Panc1 (cell line): ENCODE results near the gene CCDC6. TPM values are rescaled to one million over a fixed set of nuclear protein-coding genes. Genes with fewer than 3 reads are reported as not detected.
"Not testable (repeated sequence)": the region's sequence is repeated elsewhere in the genome, so short reads cannot be mapped to it uniquely, and the experiment has no call there.

Experiments
- ATAC-seq: fragments of 200-7000 bp; cut with Tn5 transposase; 2 replicates; pipeline ENCODE4 v1.9.1; 2020; ENCODE audit warnings: mild to moderate bottlenecking, moderate library complexity
- BruUV-seq: library from RNA; stranded (reverse); fragments of 400-500 nt; replicated peaks from 2 replicates; lab custom pipeline; 2021; lab: Mats Ljungman, UMichigan
- CTCF ChIA-PET: fragments of 300-600 bp; sonication (Branson Sonifier 250); formaldehyde crosslinking; loops from one replicate; lab custom pipeline; 2022; ENCODE audit warnings: antibody characterized with exemption; lab: Charles Lee
- POLR2A ChIA-PET: fragments of 300-600 bp; sonication (Branson Sonifier 250); formaldehyde crosslinking; loops from one replicate; lab custom pipeline; 2022; ENCODE audit warnings: antibody characterized with exemption; lab: Charles Lee
- DNase-seq: peaks from one replicate; pipeline ENCODE4 v3.0.0-alpha.2; 2010; ENCODE audit warnings: low read depth, low spot score
- H3K27ac ChIP-seq: 2 replicates; pipeline ENCODE4 v1.5.1; 2011; ENCODE audit warnings: mild to moderate bottlenecking, low read length, inconsistent platforms
- H3K27me3 ChIP-seq: fragments of 200-500 bp; sonication (Bioruptor generic); 2 replicates; pipeline ENCODE4 v1.6.0; 2014; ENCODE audit warnings: low read length, inconsistent platforms; ENCODE audit not compliant: control insufficient read depth, insufficient read depth
- H3K36me3 ChIP-seq: fragments of 200-500 bp; sonication (Bioruptor generic); 2 replicates; pipeline ENCODE4 v1.5.1; 2014; ENCODE audit warnings: inconsistent platforms, mild to moderate bottlenecking, low read length, moderate library complexity; ENCODE audit not compliant: control insufficient read depth, insufficient read depth
- H3K4me1 ChIP-seq: 2 replicates; pipeline ENCODE4 v1.5.1; 2011; ENCODE audit warnings: inconsistent platforms, mild to moderate bottlenecking, low read length, moderate library complexity; ENCODE audit not compliant: control insufficient read depth, insufficient read depth
- H3K4me3 ChIP-seq, 2 experiments: 2 replicates each; pipeline ENCODE4 v1.5.1; 2011 to 2012; ENCODE audit warnings: low read depth in 2 of 2, low read length in 2 of 2, mild to moderate bottlenecking in 2 of 2, inconsistent platforms in 1 of 2, moderate library complexity in 1 of 2
- H3K9me3 ChIP-seq: fragments of 200-500 bp; sonication (Bioruptor generic); 2 replicates; pipeline ENCODE4 v1.5.1; 2014; ENCODE audit warnings: low read depth, mild to moderate bottlenecking, inconsistent platforms, low read length, moderate library complexity; ENCODE audit not compliant: control insufficient read depth, insufficient read depth
- POLR2AphosphoS5 ChIP-seq: IDR thresholded peaks from 2 replicates; pipeline ENCODE4 v1.6.1; 2012; ENCODE audit warnings: mild to moderate bottlenecking, low read depth, low read length, moderate library complexity
- in situ Hi-C: cut with HindIII; loops from 2 replicates; pipeline ENCODE4 v1.10.0; 2016; ENCODE audit warnings: low sequenced_read_pairs, low pct_unique_long_range_greater_than_20kb
- intact Hi-C: fragments of 100-400 bp; cut with micrococcal nuclease; formaldehyde crosslinking; loops from one replicate; pipeline ENCODE4 v1.10.0; 2022; ENCODE audit not compliant: unreplicated experiment
- total RNA-seq: library from RNA; stranded (reverse); gene quantifications from one replicate; pipeline ENCODE4 v1.2.1, GENCODE V29; 2021; ENCODE audit not compliant: unreplicated experiment

The CCDC6 gene
- total RNA-seq, 1 experiment from 2014 or later, result 48.7 TPM

DNA sequence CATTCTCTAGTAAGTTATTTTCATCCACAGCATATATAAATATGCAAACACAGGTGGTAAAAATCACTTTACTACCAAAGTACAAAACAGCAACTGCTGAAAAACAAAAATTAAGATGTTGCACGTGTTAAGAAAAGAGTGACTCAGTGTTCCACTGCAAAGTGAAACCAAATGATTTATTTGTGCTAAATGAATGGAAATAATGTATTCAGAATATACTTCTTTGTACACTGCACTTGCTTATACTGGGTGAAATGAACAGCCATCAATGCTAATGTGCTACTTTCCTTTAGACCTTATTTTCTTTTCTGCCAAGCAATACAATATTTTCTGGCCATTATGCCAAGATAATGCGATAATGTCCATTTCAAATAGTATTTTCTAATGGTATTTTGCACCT lies 114.8 kb downstream of the CCDC6 start:
- no peak for ATAC-seq
- Histone ChIP-seq H3K27me3 (no peaks in the 10 kb centered on the region), H3K4me3 (no peak overlapping the region), H3K4me1 (no peaks in the 10 kb centered on the region), H3K27ac (no peak overlapping the region), H3K9me3 (no peaks in the 10 kb centered on the region), H3K36me3 (peaks cover 15% of the 10 kb centered on the region)
- intact Hi-C loops (no loop called here), in situ Hi-C loops (no loop called here)
- CTCF ChIA-PET, result no interaction called here
- no peak for DNase-seq
- TF ChIP-seq POLR2AphosphoS5, result no peak
- no TSS peak for BruUV-seq
- POLR2A ChIA-PET, result no interaction called here

DNA sequence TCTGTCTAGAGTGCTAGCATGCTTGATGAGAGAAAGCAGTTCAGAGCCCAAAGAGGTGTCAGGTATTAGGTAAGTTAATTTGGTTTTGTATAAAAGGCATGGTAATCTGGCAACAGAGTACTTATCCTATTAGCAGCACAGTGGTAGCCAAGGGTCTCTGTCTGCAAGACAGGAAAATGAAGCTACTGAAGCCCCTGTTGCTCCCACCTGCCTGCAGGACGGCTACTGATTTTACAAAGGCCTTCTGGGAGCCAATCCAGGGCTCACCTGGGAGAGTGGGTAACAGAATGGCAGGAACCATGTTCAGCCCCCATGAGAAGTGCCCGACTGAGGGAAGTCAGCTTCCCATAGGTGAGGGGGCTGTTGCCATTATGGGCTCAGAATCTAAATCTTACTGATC lies 116.3 kb downstream of the CCDC6 start:
- H3K9me3 ChIP-seq, H3K27me3 ChIP-seq, BruUV-seq, H3K4me1 ChIP-seq, POLR2A ChIA-PET, intact Hi-C loops, CTCF ChIA-PET, DNase-seq, in situ Hi-C loops, H3K4me3 ChIP-seq, ATAC-seq, H3K27ac ChIP-seq: not testable (repeated sequence)
- peaks cover 15% of the 10 kb centered on the region for H3K36me3 ChIP-seq

DNA sequence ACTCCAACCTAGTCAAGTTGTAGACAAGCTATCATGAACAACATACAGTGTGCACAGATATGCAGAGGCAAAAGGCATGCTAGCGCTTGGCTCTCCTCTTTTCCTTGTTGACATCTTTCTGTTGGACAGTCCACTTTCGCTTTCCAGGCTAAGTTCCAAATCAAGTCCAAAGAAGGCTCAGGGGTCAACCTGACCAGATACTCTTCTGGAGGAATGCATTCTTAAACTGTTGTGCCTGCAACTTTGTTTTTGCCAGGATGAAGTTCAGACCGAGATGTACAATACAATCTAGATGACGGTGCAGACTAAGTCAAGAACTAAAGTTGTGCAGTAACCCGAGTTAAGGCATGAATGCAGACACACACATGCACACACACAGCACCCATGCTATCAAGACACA lies 117.4 kb downstream of the CCDC6 start:
- H3K4me1 ChIP-seq, in situ Hi-C loops, BruUV-seq, intact Hi-C loops, CTCF ChIA-PET, H3K27me3 ChIP-seq, H3K4me3 ChIP-seq, H3K27ac ChIP-seq, POLR2A ChIA-PET, DNase-seq, H3K9me3 ChIP-seq, ATAC-seq: not testable (repeated sequence)
- H3K36me3 ChIP-seq, result peaks cover 15% of the 10 kb centered on the region

DNA sequence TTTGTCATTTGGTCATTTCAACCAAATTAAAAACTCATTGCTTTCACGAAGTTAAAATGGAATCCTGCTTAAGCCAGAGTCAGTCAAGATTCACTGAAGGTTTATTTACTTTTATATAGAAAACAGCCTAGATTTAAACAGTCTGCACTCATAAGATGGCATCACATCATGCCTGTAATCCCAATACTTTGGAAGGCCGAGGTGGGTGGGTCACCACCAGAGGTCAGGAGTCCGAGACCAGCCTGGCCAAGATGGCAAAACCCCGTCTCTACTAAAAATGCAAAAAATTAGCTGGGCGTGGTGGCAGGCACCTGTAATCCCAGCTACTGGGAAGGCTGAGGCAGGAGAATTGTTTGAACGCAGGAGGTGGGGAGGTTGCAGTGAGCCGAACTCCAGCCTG lies 119.3 kb downstream of the CCDC6 start:
- intact Hi-C loops, CTCF ChIA-PET, H3K27ac ChIP-seq, H3K36me3 ChIP-seq, POLR2A ChIA-PET, H3K27me3 ChIP-seq, ATAC-seq, H3K4me3 ChIP-seq, BruUV-seq, H3K9me3 ChIP-seq, H3K4me1 ChIP-seq, in situ Hi-C loops, DNase-seq: not testable (repeated sequence)

DNA sequence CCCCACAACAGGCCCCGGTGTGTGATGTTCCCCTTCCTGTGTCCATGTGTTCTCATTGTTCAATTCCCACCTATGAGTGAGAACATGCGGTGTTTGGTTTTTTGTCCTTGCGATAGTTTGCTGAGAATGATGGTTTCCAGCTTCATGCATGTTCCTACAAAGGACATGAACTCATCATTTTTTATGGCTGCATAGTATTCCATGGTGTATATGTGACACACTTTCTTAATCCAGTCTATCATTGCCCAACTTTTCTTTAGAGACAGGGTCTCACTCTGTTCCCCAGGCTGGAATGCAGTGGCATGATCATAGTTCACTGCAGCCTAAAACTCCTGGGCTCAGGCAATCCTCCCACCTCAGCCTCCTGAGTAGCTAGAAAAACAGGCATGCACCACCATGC lies 120.9 kb downstream of the CCDC6 start:
- H3K4me3 ChIP-seq, in situ Hi-C loops, BruUV-seq, H3K27ac ChIP-seq, H3K36me3 ChIP-seq, H3K27me3 ChIP-seq, CTCF ChIA-PET, POLR2A ChIA-PET, H3K9me3 ChIP-seq, H3K4me1 ChIP-seq, ATAC-seq, DNase-seq, intact Hi-C loops: not testable (repeated sequence)
